ENCODE data around the gene S100A9.

Gene S100A9

GRCh38 chr1:153371231-153371630 is 13.6 kb downstream of the S100A9 start:
- no peak for TF ChIP-seq CTCF (IDR thresholded peaks at IDR 0.05; ENCODE audit: borderline replicate concordance, insufficient read depth, low read depth, low read length)
- H3K4me3 ChIP-seq (ENCODE audit: low read depth, low read length), result no peak overlapping the region

- TF ChIP-seq CTCF (IDR thresholded peaks at IDR 0.05; ENCODE audit: borderline replicate concordance, insufficient read depth, low read depth, low read length), result no peak
Observed at GRCh38 chr1:153372571-153372970, 14.9 kb downstream of the S100A9 start.

GRCh38 chr1:153374071-153374470 is 16.4 kb downstream of the S100A9 start:
- no peak for TF ChIP-seq CTCF (IDR thresholded peaks at IDR 0.05; ENCODE audit: borderline replicate concordance, insufficient read depth, low read depth, low read length)

More at GRCh38 chr1:153372571-153372970, 14.9 kb downstream of the S100A9 start:
- H3K4me3 ChIP-seq (ENCODE audit: low read depth, low read length), result no peak overlapping the region

GRCh38 chr1:153375511-153375910 is 17.9 kb downstream of the S100A9 start, which contains the start of gene S100A12:
S100A12 (minus strand) TSS chr1:153375621; CDS start chr1:153374592, 1,029 bp downstream.
- TF ChIP-seq CTCF (IDR thresholded peaks at IDR 0.05; ENCODE audit: borderline replicate concordance, insufficient read depth, low read depth, low read length), result no peak

More at GRCh38 chr1:153374071-153374470, 16.4 kb downstream of the S100A9 start:
- H3K4me3 ChIP-seq (ENCODE audit: low read depth, low read length), result no peak overlapping the region

GRCh38 chr1:153379591-153379990 is 21.9 kb downstream of the S100A9 start:
- no peak overlapping the region for H3K4me3 ChIP-seq (ENCODE audit: low read depth, low read length)
- TF ChIP-seq CTCF (IDR thresholded peaks at IDR 0.05; ENCODE audit: borderline replicate concordance, insufficient read depth, low read depth, low read length), result no peak

More at GRCh38 chr1:153375511-153375910, 17.9 kb downstream of the S100A9 start, which contains the start of gene S100A12:
- no peak within 1 kb of the TSS for H3K4me3 ChIP-seq (ENCODE audit: low read depth, low read length)

- TF ChIP-seq CTCF (IDR thresholded peaks at IDR 0.05; ENCODE audit: borderline replicate concordance, insufficient read depth, low read depth, low read length), result no peak
Observed at GRCh38 chr1:153380711-153381110, 23.1 kb downstream of the S100A9 start.

GRCh38 chr1:153384958-153385580 is 27.4 kb downstream of the S100A9 start:
- no peak for TF ChIP-seq CTCF (IDR thresholded peaks at IDR 0.05; ENCODE audit: borderline replicate concordance, insufficient read depth, low read depth, low read length)
- H3K4me3 ChIP-seq (ENCODE audit: low read depth, low read length), result no peak overlapping the region

More at GRCh38 chr1:153380711-153381110, 23.1 kb downstream of the S100A9 start:
- H3K4me3 ChIP-seq (ENCODE audit: low read depth, low read length), result no peak overlapping the region
